Superior temporal gyrus (tissue), 1 donor: ENCODE data around the gene SMIM43.

ENCODE experiments used
- DNase-seq: peaks from one replicate; pipeline ENCODE4 v3.0.0-alpha.2; 2016; ENCODE audit errors: extremely low spot score

SMIM43 gene

DNA sequence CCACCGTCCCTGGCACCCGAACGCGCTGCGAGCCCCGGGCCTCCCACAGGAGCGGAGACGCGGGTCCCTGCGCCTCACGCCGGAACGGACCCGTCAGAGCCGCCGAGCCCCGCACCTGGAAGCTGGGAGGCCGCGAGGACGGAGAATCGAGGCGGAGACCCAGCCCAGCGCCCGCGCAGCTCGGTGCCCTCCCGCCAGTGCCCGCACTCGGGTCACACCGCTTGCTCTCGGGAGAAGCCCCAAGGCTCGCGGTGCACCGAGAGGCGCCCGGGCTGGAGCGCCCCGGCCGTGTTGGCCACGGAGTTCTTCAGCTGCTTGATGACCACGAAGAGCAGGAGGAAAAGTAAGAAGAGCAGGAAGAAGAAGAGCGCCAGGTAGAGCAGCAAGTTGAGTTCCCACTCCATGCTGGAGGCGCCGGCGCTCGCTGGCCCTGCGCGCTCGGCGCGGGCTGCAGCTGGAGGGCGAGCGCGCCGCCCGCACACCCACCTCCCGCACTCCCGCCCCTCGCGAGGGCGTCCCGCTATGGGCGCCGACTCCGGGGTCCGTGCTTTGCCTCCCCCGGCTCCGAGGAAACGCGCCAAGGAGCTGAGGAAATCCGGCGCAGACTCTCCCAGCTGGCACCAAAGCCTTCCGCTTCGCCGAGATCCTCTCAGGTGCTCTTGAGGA lies at the start of gene SMIM43:
Gene SMIM43, minus strand, starts transcription at position 463 of the 666 bp plus-strand sequence. Its CDS starts 59 bp downstream, at position 404.
- DNase-seq, result no peak

DNA sequence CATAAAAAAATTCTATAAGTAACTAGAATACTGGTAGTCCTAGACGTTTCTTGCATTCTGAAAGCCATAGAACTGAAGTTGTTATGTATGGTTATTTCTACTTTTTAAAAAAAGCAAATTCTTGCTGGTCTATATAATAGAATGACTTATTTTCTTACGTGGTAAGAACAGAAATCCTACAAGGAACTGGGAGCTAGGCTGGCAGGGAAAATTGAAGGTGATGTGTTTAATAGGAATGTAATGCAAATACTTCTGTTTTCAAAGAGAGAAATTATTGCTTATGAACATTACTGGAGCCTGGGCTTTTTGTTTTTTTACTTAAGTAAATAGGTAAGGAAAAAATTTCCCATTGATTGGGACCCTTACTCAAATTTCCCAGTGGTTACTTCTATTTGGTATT lies 49.8 kb upstream of the SMIM43 start:
- no peak for DNase-seq

DNA sequence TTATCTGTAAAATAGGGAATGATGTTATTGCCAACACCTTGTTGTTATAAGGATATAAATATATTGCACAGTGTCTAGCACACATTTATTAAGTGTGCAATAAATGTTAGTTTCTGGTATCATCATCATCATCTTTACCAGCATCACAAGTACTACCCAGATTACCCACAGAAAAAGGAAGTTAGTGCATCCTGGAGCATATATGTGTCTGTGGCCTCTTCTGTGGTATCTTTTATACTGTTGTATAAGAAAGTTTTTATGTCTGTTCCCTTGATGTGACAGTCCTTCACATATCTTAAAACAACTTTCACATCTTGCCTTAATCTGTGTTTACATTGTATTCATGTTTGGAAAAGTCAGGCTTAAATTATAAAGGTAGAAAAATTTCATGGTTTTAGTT lies 46.2 kb upstream of the SMIM43 start:
- DNase-seq, result no peak

DNA sequence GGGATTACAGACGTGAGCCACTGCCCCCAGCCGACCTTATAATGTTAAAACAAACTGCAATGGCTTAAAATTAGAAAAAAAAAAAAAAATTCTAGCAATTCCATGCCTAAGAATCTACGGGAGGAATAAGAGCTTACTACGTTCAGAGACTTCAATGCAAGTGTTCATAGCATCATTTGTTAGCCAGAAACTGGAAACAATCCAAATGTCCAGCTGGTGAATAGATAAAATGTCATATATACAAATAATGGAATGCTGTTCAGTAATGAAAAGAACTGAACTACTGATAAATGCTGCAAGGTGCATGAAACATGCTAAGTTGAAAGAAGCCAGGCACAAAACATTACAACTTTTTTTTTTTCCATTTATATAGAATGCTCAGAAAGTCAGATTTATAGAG lies 41.4 kb upstream of the SMIM43 start:
- no peak for DNase-seq

DNA sequence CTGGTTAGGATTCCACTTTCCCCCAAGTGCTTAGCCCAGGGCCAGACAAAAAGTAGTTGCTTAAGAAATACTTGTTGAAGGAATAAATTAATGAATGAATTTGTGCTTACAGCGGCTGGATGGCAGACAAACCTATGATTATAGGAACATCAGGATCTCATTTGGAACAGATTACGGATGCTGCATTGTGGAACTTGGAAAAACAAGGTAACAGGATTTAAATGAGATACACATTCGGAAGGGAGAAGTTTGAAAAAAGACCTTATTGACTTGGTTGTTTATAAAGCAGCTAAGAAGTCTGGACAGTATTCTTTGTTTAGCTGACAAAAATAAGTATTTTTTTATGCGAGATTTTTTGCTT lies 36.7 kb upstream of the SMIM43 start:
- DNase-seq, result no peak

DNA sequence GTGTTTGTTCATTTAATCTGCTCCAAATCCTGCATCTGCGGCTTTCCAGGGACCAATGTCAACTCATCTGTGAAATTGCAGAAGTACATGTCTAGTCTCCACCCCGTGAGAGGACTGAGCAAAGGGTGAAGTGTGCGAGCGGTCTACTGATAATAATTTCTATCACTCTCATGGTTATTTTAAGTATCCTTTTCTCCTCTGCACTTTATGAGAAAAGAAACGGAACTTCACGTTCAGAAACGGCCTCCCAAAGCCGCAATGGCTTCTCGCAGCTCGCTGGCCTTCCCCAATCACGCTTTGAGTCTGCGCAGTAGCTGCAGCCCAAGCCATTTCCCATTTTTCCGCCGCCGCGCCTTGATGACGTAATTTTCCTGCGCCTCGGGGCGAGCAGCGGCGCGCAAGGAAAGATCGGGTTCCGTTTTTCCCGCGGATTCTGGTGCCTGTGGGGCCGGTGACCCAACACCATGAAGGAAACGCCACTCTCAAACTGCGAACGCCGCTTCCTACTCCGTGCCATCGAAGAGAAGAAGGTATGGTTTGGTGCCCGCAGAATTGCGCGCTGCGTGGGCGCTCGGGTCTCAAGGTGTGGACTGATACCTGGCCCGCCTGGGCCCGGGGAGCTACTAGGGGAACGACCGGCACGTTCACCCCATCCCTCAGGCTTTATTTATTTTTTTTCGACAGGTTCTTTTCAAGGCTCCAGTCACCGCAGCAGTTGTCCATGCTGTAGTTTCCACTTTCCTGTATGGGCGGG lies 36.2 kb upstream of the SMIM43 start, which contains the start of gene EXOSC9:
Gene EXOSC9, plus strand, starts transcription at position 363 of the 754 bp plus-strand sequence. Its CDS starts 102 bp downstream, at position 465.
- peak; percentile 97 for DNase-seq

DNA sequence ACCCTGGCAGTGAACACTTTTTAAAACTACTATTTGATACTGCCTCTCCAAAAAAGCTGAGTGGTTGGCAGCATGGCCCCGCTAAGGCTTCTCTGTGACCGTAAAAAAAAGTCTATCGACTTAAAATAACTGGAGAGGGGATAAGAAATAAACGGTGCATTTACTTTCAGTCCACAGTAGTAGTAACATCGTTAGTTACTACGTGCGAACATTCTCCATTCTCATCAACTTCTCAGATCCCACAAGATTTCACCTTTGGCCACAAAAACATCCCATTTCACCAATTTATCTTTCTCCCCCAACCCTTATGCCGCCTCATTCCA lies 35.6 kb upstream of the SMIM43 start:
- DNase-seq, result no peak

DNA sequence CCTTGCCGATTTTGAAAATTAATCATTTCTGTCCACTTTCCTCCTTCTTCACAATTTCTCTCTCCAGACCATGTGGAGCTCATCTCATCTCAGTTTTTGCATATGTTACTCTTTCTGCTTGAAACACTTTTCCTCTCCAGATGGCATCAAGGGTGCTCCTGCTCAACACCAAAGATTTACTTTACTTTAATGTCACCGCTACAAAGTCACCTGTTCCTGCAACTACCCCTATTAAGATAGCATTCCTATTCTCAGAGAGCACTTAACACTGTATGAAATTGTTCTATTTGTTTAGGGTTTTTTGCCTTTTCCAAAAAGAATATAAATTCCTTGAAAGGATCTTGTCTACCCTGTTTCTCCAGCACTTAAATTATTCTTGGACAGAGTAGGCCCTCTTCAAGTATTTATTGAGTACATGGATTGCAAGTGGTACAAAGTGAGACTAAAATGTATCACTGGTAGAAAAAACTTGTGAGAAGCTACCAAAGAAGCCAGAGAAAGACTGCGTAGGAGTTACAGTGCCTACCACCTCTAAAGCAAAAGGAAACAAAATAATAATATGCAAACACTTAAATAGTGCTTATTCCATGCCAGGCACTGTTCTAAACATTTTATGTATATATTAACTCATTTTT lies 35.0 kb upstream of the SMIM43 start:
- DNase-seq, result peak; percentile 34

DNA sequence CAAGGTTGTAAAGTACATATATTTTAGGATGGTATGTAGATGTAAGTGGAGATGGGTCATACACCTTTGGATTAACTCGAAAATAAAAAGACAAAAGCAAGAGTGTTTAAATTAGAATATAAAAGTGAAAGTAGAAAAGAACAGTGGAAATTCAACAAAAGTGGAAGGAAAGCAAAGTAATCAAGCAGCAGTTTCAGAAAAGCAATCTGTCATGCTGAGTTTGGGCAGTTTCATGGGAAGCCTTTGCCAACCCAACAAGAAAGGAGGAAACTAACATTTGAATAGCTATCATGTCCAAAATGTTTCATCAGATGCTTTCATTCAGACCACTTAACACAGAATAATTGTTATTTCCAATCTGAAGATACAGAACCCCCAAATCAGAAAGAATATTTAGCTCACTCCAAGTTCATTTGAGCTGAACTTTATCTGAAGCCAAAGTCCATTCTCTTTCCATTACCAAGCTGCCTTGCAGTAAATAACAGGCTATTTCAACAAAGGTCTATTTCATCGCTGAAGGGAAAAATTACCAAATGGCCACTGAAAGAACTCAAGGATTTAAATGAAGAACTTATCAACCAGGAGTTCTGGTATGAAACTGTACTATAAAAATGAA lies 34.4 kb upstream of the SMIM43 start:
- DNase-seq, result no peak

DNA sequence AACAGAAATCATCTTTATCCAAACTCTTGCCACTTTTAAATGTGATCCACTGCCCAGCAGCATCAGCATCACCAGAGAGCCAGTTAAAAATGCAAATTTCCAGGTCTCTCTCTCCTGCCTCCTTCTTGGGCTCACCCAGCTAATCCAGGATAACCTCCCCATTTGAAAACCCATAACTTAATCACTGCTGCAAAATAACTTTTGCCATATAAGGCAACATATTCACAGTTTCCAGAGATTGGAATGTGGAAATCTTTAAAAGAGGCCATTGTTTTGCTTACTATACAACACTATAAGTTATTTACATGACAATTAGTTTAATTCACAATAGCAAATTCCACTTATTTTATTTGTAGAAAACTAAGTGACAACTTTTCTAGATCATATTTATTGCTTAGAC lies 31.3 kb upstream of the SMIM43 start:
- DNase-seq, result no peak

DNA sequence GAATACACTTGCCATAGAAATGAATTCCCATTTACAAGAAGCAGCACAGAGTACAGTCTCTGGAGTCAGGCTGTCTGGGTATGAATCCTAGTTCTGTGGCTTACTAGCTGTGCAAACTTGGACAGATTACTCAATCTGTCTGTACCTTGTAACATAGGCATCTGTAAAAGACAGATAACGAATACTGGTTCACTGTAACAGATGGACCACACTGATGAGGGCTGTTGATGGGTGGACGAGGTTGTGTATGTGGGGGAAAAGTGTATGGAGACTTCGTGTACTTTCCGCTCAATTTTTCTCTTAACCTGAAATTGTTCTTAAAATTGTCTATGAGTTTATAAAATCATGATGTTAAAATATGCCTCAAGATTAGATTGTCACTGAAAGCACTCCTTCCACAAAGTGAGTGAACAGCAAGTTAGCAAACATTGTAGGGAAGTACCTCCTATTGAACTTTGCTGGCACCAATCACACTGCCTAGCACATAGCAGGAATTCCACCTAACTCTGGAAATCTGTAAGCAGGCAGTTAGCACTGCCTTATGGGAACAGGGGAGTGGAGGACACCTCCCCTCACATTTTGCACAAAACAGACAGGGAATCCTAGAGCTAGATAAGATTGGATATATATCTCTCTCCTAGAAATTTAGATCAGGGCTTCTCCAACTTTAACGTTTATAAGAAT lies 29.7 kb upstream of the SMIM43 start:
- no peak for DNase-seq

DNA sequence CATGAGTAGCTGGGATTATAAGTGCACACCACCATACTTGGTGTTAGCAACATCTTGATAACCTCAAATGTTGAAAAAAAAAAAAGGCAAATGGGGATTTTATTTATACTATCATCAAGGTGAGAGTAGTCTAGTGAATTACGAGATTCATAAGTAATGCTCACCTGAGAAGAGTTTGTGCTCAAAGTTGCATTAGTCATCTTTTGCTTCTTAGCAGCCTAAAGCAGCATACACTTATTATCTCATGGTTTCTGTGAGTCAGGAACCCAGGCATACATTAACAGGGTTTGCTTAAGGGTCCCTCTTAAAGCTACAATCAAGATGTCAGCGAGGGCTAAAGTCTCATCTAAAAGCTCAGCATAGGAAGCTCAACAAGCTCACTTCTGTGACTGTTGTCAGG lies 28.0 kb upstream of the SMIM43 start:
- no peak for DNase-seq

DNA sequence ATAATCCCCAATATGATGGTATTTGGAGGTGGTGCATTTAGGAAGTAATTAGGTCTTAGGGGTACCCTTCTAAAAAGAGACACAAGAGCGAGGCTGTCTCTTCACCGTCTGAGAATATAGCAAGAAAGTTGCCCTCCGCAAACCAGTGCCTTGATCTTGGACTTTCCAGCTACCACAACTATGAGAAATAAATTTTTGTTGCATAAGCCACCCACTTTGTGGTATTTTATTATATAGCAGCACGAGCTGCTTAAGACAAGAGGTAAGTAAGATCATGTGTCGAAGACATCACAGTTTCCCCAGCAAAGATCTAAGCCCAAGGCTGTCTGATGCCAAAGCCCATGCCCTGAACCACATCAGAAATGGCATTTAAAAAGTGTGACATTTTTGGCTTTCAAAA lies 26.5 kb upstream of the SMIM43 start:
- no peak for DNase-seq

DNA sequence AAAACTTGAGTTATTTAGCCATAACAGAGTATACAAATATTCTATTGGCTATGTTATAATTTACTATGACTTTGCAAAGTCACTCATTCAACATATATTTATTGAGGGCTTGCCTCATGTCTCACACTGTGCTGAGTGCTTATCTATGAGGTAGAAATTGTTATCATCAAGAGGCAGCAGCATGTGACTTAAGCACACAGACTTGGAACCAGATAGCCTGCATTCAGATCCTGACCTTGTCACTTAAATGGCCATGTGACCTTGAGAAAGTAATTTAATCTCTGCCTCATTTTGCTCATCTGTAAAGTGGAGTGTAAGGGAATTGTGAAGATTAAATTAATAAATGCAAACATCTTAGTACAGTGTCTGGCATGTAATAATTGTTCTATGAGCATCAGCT lies 26.0 kb upstream of the SMIM43 start:
- no peak for DNase-seq

DNA sequence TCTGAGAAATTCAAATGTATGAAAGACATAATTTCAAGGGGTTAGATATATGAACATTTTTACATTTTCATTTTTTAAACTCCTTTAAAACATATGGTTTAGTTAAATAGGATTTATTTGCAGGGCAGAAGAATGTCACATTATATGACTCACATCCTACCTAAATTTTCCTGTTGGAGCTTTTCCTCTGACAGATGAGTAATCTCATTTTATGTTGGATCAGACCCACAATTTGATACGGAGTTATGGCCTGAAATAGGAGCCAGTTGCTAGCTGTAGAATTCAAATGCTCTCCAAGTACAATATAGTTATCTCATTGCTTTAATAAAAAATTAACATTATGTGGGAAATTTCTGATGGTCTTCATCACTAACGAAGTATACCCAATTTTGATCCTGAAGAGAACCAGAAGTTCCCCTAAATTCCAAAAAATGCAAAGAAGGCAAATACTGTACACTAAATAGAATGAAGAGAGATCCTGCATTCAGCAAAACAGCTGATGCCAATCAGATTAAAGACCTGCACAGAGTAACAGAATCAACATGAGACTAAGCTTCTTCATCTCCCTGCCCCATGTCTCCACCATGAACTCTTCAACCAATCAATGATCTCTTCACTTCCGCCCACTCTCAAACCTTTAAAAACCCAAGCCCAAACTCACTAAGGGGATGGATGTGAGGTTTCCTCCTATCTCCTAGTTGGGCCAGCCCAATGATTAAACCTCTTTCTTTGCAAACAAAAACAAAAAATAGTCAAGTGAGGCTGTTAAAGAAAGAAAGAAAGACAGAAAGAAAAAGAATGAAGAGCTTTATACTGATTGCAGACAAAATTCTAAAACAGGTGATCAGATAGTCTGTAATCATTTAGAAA lies 25.2 kb upstream of the SMIM43 start:
- no peak for DNase-seq

DNA sequence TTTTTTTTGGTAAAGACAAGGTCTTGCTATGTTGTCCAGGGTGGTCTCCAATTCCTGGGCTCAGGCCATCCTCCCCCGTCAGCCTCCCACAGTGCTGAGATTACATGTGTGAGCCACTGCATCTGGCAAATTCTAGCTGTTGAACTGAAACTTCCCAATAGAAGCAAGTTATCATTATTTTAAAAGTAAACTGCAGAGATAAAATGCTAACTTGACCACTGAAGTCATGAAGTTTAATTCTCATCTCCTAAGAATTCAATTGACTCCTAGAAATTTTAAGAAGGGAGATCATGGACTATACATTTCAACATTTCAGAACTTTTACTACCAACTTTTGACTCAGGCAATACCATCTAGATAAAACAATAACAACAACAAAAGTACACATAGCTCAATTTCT lies 24.5 kb upstream of the SMIM43 start:
- DNase-seq, result no peak

DNA sequence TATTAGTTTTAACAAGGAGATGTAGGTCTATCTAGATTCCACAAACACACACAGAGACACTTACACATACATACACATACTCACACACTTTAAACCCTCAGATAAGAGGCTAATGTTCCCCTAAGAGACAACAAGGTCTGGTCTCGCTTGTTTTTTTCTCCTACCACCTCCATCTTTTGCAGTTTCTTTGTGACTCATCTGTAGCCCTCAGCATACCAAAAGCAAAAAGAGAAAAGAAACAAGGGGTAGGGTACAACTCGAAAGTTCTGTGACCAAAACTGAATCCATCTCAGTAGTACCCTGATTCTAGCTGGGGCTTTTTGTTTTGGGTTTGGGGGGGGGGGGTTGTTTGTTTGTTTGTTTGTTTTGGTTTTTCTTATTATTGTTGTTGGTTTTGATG lies 23.9 kb upstream of the SMIM43 start:
- no peak for DNase-seq

DNA sequence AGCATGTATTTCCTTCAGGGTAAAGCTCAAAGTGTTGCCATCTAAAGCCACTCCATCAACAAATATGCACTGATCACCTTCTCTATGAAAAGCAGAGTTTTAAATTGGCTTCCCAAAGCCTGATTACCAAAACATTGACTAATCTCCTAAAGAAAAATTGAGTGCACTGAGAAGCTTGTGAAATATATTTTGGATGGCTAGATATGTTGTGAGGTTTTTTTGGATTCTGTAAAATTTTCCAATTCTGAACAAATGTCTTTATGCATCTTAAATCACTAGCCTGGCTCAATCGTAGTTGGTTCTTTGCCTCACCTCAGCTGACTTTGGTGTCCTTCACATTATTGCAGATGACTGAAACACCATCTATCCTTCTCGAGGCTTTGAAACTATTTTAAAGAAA lies 21.3 kb upstream of the SMIM43 start:
- DNase-seq, result peak; percentile 38

DNA sequence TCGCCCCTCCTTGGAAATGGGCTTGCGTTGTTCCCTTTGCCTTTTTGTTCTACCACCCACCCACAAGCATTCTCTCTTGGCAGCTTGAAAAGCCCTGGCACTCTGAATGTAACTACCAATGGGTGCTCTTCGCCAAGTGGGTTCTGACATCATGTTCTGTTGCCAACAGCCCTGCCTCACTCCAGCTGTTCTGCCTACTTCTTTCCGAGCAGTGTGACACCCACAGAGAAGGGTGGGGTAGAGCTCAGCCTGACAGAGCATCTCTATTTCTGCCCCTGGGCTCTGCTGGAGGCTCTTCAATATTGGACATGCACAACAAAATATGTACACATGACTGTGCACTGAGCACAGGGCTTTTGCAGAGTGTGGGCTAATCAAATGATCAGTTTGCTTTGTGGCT lies 20.5 kb upstream of the SMIM43 start:
- DNase-seq, result peak; percentile 59

DNA sequence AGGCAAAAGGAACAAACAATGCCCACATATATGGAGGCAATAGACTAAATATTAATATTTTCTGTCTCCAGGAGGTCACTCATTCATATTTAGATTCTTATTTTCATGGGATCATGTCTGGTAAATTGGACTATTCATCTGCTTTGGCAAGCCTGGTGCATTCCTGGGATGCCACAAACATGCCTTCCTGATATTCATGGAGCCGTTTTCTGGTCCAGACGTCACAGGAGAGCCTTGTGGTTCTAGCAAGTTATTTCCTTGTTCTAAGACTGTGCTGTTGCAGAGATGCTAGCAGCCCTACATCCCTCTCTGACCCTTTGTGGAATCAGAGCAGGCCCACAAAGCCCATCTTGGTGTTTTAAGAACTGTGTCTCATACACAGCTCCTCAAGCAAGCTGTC lies 20.0 kb upstream of the SMIM43 start:
- DNase-seq, result no peak

DNA sequence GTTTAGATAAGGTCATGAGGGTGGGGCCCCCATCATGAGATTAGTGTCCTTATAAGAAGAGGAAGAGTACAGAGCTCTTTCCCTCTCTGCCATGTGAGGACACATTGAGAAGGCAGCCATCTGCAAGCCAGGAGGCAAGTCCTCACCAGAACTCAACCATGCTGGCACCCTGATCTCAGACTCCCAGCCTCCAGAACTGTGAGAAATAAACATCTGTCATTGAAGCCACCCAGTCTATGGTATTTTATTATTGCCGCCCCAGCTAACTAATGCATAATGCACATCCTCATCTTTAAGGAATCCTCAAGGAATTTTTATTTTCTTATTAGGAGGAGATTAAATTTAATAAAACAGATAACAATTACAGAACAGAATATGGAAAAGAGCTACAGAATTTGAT lies 19.4 kb upstream of the SMIM43 start:
- DNase-seq, result no peak
